GM12878 (cell line): ENCODE measurements around the gene GOT2. TPM values are rescaled to one million over a fixed set of nuclear protein-coding genes. Genes with fewer than 3 reads are reported as not detected.

Experiments used
- ATAC-seq: fragments of 200-7000 bp; cut with Tn5 transposase; 3 replicates; pipeline ENCODE4 v1.9.1; 2020; ENCODE audit warnings: mild to moderate bottlenecking, moderate library complexity
- BruUV-seq: library from RNA; stranded (reverse); fragments of 400-500 nt; replicated peaks from 2 replicates; lab custom pipeline; 2021; lab: Mats Ljungman, UMichigan
- CTCF ChIA-PET: fragments of 300-600 bp; sonication (Branson Sonifier 250); formaldehyde crosslinking; extraction: SDS; loops from one replicate; lab custom pipeline; 2021; ENCODE audit warnings: inconsistent platforms; lab: Yijun Ruan, JAX
- POLR2A ChIA-PET: fragments of 350-600 bp; formaldehyde crosslinking; extraction: SDS; loops from one replicate; lab custom pipeline; 2021; ENCODE audit warnings: inconsistent platforms; lab: Charles Lee
- RAD21 ChIA-PET: fragments of 300-600 bp; sonication (Branson Sonifier 250); formaldehyde crosslinking; loops from one replicate; lab custom pipeline; 2023; ENCODE audit warnings: antibody characterized with exemption; ENCODE audit not compliant: unreplicated experiment; lab: Charles Lee
- SMC1A ChIA-PET: fragments of 300-600 bp; sonication (Branson Sonifier 250); formaldehyde crosslinking; loops from one replicate; lab custom pipeline; 2023; ENCODE audit not compliant: unreplicated experiment, uncharacterized antibody; lab: Charles Lee
- DNase-seq: peaks from one replicate; pipeline ENCODE4 v3.0.0-alpha.2; 2011; ENCODE audit warnings: low read depth, low spot score
- FAIRE-seq: peaks from 3 replicates; lab custom pipeline; 2011; peaks lifted over from hg19 to GRCh38; lab: Jason Lieb, UNC
- H2AFZ ChIP-seq: 2 replicates; pipeline ENCODE4 v1.6.0; 2011; ENCODE audit warnings: low read depth, low read length, control low read depth; ENCODE audit not compliant: control insufficient read depth
- H3K27ac ChIP-seq: 2 replicates; pipeline ENCODE4 v1.5.1; 2011; ENCODE audit warnings: control low read depth; ENCODE audit not compliant: control insufficient read depth, insufficient read depth
- H3K27me3 ChIP-seq, 2 experiments: replicated peaks in 1 of 2; 2 replicates each; pipeline versions ENCODE4 v1.6.0 to v1.6.1; 2011; ENCODE audit warnings: low read length in 1 of 2; ENCODE audit not compliant: control insufficient read depth in 2 of 2, insufficient read depth in 2 of 2
- H3K36me3 ChIP-seq, 2 experiments: 2 replicates each; pipeline ENCODE4 v1.5.1; 2011; ENCODE audit warnings: low read length in 1 of 2; ENCODE audit not compliant: control insufficient read depth in 2 of 2, insufficient read depth in 2 of 2
- H3K4me1 ChIP-seq: 2 replicates; pipeline ENCODE4 v1.6.1; 2011; ENCODE audit warnings: mild to moderate bottlenecking, low read length, moderate library complexity, mixed read lengths; ENCODE audit not compliant: control insufficient read depth, insufficient read depth
- H3K4me2 ChIP-seq: 2 replicates; pipeline ENCODE4 v1.6.0; 2011; ENCODE audit warnings: control low read depth; ENCODE audit not compliant: control insufficient read depth, insufficient read depth
- H3K4me3 ChIP-seq: fragments of 200-600 bp; sonication (generic); 2 replicates; pipeline ENCODE4 v1.5.1; 2016
- H3K79me2 ChIP-seq: 2 replicates; pipeline ENCODE4 v1.6.0; 2011; ENCODE audit warnings: low read length; ENCODE audit not compliant: control insufficient read depth, insufficient read depth
- H3K9ac ChIP-seq: 2 replicates; pipeline ENCODE4 v1.8.0; 2011; ENCODE audit warnings: low read length, control low read depth, mixed read lengths; ENCODE audit not compliant: control insufficient read depth, insufficient read depth
- H3K9me3 ChIP-seq: replicated peaks from 3 replicates; pipeline ENCODE4 v1.5.1; 2011; ENCODE audit warnings: mild to moderate bottlenecking, low read length; ENCODE audit not compliant: control insufficient read depth, insufficient read depth
- H4K20me1 ChIP-seq: 2 replicates; pipeline ENCODE4 v1.6.0; 2011; ENCODE audit not compliant: control insufficient read depth, insufficient read depth
- ASH2L ChIP-seq: fragments of 300-600, 200-600 bp; sonication (generic); IDR thresholded peaks from 2 replicates; pipeline ENCODE4 v1.6.1; 2017; ENCODE audit warnings: low read depth, mild to moderate bottlenecking, borderline replicate concordance
- CBX3 ChIP-seq: fragments of 200-600 bp; sonication (generic); IDR thresholded peaks from 2 replicates; pipeline ENCODE4 v1.6.1; 2016; ENCODE audit warnings: low read depth, borderline replicate concordance
- CHD2 ChIP-seq: IDR thresholded peaks from 2 replicates; pipeline ENCODE4 v1.6.1; 2011; ENCODE audit warnings: low read depth, low read length, improper control_type of control experiment, borderline replicate concordance
- RFX5 ChIP-seq: IDR thresholded peaks from 2 replicates; pipeline ENCODE4 v1.6.1; 2011; ENCODE audit warnings: low read depth, low read length, improper control_type of control experiment
- SREBF1 ChIP-seq: IDR thresholded peaks from 2 replicates; pipeline ENCODE4 v1.6.1; 2012; ENCODE audit warnings: mild to moderate bottlenecking, low read length
- SUPT20H ChIP-seq: IDR thresholded peaks from 2 replicates; pipeline ENCODE4 v1.6.1; 2011; ENCODE audit warnings: low read depth, mild to moderate bottlenecking, low read length, moderate library complexity, borderline replicate concordance; ENCODE audit not compliant: control insufficient read depth
- WGBS: methylation state at CpG from one replicate; pipeline ENCODE4 v1.1.6; 2016; ENCODE audit warnings: low lambda C conversion rate; ENCODE audit not compliant: insufficient replicate concordance, insufficient coverage; ENCODE audit errors: missing lambda C conversion rate; 5-methylcytosine and 5-hydroxymethylcytosine counted together
- in situ Hi-C: fragments of 300-500 bp; cut with MboI; formaldehyde crosslinking; loops from 9 replicates; pipeline ENCODE4 v1.14.3; 2018; ENCODE audit warnings: mixed read lengths
- intact Hi-C: fragments of 100-400 bp; cut with micrococcal nuclease; formaldehyde crosslinking; loops from one replicate; pipeline ENCODE4 v1.14.2; 2022; ENCODE audit not compliant: unreplicated experiment
- polyA plus RNA-seq, 11 experiments: library from polyadenylated mRNA; depleted of rRNA in 4 of 11; unstranded in 6 of 11; stranded (reverse) in 5 of 11; fragments of >200 nt; fragmentation: Nextera tagmentation in 4 of 11; fragmentation: Illumina TruSeq in 1 of 11; extraction: Ambion mirVana in 4 of 11; extraction: Trizol in 1 of 11; gene quantifications; 1 replicate in 1 of 11; 2 replicates in 10 of 11; pipeline versions ENCODE4 v1.2.1 to v1.2.3, GENCODE V29; 2011 to 2016; ENCODE audit warnings: inconsistent platforms in 2 of 11, missing spikeins in 2 of 11, low read depth in 1 of 11
- total RNA-seq, 4 experiments: library from RNA; depleted of rRNA in 3 of 4; stranded (reverse); fragments of >200 nt in 3 of 4; fragmentation: Illumina TruSeq in 1 of 4; extraction: Trizol in 1 of 4; gene quantifications; 2 replicates each; pipeline versions ENCODE4 v1.2.1 to v1.2.3, GENCODE V29; 2013 to 2021
- TF ChIP-seq, protein P1 (sequence below): fragments of 450-650 bp; IDR thresholded peaks from 2 replicates; pipeline ENCODE4 v1.6.1; 2017; ENCODE audit warnings: low read depth, mild to moderate bottlenecking, moderate library complexity
- TF ChIP-seq, protein P2 (sequence below): fragments of 450-650 bp; formaldehyde crosslinking; IDR thresholded peaks from 2 replicates; pipeline ENCODE4 v1.5.0; 2022; ENCODE audit warnings: mild to moderate bottlenecking, missing genetic modification characterization
- TF ChIP-seq, protein P3 (sequence below): fragments of 150-350 bp; IDR thresholded peaks from 2 replicates; pipeline ENCODE4 v1.6.1; 2014; ENCODE audit warnings: mild to moderate bottlenecking, low read depth, low read length
- TF ChIP-seq, protein P4 (sequence below): IDR thresholded peaks from 2 replicates; pipeline ENCODE4 v1.6.1; 2011; ENCODE audit warnings: low read depth, mild to moderate bottlenecking, low read length, moderate library complexity, borderline replicate concordance; ENCODE audit errors: extremely low read depth
- TF ChIP-seq, protein P5 (sequence below): fragments of 450-650 bp; IDR thresholded peaks from 2 replicates; pipeline ENCODE4 v1.6.1; 2017; ENCODE audit warnings: antibody characterized with exemption, mild to moderate bottlenecking, moderate library complexity
- TF ChIP-seq, protein P6 (sequence below): IDR thresholded peaks from 2 replicates; pipeline ENCODE4 v1.6.1; 2012; ENCODE audit warnings: low read depth, low read length, improper control_type of control experiment

The GOT2 gene
- total and polyA plus RNA-seq, 10 of the 15 experiments (the other 5 are each of a cell fraction or from before 2014, with no cell fraction given), result 41.7 to 235 (median 83.7) TPM

DNA sequence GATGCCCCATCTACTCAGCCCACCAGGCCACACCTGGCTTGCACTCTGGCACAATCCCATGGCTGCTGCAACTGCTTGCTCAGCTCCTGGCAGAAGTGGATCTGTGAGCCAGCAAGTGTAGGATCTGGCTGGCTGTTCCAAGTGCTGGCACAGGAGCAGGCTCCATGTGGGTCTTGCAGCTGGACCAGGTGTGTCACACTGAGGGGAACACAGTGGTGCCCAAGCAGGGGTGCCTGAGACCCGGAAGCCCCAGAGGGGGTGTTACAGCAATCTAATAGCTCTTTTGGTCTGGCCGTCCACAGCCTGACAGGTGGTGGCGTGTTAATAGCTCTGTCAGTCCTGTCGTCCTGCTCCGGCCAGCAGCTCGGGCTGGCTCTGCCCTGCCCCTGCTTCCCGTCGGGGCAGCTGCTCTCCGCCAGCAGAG is 19.6 kb upstream of the GOT2 start:
- FAIRE-seq, result no peak
- ChIA-PET POLR2A (no interaction called here), RAD21 (no interaction called here), SMC1A (no interaction called here), CTCF (interaction anchor here (0.6 to 0.9 kb wide), 2 partner anchors 243 to 265 kb away, joined by 3 read pairs; no protein-coding TSS in a partner anchor)
- intact Hi-C loops, result no loop called here
- 52% methylated on average over 9 of the region's 9 CpGs for WGBS
- Histone ChIP-seq H3K36me3 (no peaks in the 10 kb centered on the region), H3K9ac (no peak overlapping the region), H3K9me3 (no peaks in the 10 kb centered on the region), H4K20me1 (no peaks in the 10 kb centered on the region), H3K79me2 (no peaks in the 10 kb centered on the region), H3K27me3 (no peaks in the 10 kb centered on the region), H3K4me2 (no peak overlapping the region), H3K4me1 (peaks cover 3% of the 10 kb centered on the region; the same call in 1 of the 2 replicates), H2AFZ (no peak overlapping the region), H3K27ac (no peak overlapping the region), H3K4me3 (no peak overlapping the region)
- in situ Hi-C loops, result no loop called here
- ATAC-seq, result no peak
- DNase-seq, result no peak
- no TSS peak for BruUV-seq
- TF ChIP-seq ASH2L (no peak), SUPT20H (no peak), CBX3 (no peak), RFX5 (no peak), CHD2 (no peak), SREBF1 (no peak)
- TF ChIP-seq, protein P1, sequence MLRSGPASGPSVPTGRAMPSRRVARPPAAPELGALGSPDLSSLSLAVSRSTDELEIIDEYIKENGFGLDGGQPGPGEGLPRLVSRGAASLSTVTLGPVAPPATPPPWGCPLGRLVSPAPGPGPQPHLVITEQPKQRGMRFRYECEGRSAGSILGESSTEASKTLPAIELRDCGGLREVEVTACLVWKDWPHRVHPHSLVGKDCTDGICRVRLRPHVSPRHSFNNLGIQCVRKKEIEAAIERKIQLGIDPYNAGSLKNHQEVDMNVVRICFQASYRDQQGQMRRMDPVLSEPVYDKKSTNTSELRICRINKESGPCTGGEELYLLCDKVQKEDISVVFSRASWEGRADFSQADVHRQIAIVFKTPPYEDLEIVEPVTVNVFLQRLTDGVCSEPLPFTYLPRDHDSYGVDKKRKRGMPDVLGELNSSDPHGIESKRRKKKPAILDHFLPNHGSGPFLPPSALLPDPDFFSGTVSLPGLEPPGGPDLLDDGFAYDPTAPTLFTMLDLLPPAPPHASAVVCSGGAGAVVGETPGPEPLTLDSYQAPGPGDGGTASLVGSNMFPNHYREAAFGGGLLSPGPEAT, result no peak
- TF ChIP-seq, protein P2, sequence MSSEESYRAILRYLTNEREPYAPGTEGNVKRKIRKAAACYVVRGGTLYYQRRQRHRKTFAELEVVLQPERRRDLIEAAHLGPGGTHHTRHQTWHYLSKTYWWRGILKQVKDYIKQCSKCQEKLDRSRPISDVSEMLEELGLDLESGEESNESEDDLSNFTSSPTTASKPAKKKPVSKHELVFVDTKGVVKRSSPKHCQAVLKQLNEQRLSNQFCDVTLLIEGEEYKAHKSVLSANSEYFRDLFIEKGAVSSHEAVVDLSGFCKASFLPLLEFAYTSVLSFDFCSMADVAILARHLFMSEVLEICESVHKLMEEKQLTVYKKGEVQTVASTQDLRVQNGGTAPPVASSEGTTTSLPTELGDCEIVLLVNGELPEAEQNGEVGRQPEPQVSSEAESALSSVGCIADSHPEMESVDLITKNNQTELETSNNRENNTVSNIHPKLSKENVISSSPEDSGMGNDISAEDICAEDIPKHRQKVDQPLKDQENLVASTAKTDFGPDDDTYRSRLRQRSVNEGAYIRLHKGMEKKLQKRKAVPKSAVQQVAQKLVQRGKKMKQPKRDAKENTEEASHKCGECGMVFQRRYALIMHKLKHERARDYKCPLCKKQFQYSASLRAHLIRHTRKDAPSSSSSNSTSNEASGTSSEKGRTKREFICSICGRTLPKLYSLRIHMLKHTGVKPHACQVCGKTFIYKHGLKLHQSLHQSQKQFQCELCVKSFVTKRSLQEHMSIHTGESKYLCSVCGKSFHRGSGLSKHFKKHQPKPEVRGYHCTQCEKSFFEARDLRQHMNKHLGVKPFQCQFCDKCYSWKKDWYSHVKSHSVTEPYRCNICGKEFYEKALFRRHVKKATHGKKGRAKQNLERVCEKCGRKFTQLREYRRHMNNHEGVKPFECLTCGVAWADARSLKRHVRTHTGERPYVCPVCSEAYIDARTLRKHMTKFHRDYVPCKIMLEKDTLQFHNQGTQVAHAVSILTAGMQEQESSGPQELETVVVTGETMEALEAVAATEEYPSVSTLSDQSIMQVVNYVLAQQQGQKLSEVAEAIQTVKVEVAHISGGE (CRISPR knock-in tag), result no peak
- TF ChIP-seq, protein P3, sequence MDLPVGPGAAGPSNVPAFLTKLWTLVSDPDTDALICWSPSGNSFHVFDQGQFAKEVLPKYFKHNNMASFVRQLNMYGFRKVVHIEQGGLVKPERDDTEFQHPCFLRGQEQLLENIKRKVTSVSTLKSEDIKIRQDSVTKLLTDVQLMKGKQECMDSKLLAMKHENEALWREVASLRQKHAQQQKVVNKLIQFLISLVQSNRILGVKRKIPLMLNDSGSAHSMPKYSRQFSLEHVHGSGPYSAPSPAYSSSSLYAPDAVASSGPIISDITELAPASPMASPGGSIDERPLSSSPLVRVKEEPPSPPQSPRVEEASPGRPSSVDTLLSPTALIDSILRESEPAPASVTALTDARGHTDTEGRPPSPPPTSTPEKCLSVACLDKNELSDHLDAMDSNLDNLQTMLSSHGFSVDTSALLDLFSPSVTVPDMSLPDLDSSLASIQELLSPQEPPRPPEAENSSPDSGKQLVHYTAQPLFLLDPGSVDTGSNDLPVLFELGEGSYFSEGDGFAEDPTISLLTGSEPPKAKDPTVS, result no peak
- TF ChIP-seq, protein P4, sequence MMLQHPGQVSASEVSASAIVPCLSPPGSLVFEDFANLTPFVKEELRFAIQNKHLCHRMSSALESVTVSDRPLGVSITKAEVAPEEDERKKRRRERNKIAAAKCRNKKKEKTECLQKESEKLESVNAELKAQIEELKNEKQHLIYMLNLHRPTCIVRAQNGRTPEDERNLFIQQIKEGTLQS, result no peak
- TF ChIP-seq, protein P5, sequence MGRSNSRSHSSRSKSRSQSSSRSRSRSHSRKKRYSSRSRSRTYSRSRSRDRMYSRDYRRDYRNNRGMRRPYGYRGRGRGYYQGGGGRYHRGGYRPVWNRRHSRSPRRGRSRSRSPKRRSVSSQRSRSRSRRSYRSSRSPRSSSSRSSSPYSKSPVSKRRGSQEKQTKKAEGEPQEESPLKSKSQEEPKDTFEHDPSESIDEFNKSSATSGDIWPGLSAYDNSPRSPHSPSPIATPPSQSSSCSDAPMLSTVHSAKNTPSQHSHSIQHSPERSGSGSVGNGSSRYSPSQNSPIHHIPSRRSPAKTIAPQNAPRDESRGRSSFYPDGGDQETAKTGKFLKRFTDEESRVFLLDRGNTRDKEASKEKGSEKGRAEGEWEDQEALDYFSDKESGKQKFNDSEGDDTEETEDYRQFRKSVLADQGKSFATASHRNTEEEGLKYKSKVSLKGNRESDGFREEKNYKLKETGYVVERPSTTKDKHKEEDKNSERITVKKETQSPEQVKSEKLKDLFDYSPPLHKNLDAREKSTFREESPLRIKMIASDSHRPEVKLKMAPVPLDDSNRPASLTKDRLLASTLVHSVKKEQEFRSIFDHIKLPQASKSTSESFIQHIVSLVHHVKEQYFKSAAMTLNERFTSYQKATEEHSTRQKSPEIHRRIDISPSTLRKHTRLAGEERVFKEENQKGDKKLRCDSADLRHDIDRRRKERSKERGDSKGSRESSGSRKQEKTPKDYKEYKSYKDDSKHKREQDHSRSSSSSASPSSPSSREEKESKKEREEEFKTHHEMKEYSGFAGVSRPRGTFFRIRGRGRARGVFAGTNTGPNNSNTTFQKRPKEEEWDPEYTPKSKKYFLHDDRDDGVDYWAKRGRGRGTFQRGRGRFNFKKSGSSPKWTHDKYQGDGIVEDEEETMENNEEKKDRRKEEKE, result no peak
- TF ChIP-seq, protein P6, sequence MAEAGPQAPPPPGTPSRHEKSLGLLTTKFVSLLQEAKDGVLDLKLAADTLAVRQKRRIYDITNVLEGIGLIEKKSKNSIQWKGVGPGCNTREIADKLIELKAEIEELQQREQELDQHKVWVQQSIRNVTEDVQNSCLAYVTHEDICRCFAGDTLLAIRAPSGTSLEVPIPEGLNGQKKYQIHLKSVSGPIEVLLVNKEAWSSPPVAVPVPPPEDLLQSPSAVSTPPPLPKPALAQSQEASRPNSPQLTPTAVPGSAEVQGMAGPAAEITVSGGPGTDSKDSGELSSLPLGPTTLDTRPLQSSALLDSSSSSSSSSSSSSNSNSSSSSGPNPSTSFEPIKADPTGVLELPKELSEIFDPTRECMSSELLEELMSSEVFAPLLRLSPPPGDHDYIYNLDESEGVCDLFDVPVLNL, result no peak
